Effector CD8-positive, alpha-beta T cell (primary cell): Measurements from ENCODE around the gene KDM4D.
"Not testable (repeated sequence)": the region's sequence is repeated elsewhere in the genome, so short reads cannot be mapped to it uniquely, and the experiment has no call there.

Source experiments
- DNase-seq: peaks from one replicate; lab custom pipeline; 2025; lab: John Stamatoyannopoulos, UW

KDM4D gene

DNA sequence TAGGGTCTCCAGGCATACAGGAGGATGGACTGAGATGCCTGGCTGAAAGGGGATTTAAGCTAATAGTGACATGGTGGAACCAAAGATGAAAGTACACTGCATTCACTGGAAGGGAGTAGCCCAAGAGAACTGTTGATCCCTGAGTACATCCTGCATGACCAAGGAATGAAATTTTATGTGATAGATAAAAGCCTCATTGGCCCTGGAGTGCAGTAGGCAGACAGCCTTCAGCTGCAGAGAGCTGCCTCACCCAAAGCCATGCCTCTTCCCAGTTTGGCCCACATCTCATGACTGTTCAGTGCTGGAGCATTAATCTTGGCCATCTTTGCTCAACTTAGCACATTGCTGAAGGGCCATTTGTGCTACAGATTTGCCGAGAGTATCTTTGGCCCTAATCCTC lies 59.5 kb downstream of the KDM4D start:
- no peak for DNase-seq

DNA sequence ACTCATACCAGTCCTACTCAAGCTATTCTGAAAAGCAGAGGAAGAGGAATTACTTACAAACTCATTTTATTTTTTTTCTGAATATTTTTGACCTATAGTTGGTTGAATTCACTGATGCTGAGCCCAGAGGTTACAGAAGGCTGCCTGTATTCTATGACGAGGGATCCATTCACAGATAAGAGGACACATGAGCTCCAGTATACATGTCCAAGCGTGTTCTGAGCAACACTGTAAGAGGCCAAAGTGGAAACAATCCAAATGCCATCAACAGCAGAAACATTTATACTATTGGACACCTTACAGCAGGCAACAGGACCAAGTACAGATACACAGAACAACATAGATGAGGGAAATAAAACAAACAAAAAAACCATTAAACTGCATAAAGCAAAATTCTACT lies 61.8 kb downstream of the KDM4D start:
- DNase-seq, result no peak

DNA sequence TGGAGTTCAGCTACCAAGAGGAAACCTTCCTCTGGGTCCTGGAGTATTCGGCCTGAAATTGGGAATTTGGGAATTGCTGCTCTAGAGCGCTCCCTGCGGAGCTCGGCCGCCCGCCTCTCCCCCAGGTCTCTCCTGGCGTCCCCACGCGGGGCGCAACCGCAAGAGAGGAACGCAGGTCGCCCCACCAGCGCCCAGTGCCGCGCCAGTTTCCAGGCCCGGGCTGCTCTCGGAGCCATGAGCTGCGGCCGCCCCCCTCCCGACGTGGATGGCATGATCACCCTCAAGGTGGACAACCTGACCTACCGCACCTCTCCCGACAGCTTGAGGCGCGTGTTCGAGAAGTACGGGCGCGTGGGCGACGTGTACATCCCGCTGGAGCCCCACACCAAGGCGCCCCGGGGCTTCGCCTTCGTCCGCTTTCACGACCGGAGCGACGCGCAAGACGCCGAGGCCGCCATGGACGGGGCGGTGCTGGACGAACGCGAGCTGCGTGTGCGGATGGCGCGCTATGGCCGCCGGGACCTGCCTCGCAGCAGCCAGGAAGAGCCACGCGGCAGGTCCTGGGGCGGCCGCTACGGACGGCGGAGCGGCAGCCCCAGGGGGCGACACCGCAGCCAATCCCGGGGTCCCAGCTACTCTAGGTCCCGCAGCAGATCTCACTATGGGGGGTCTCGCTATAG lies 64.0 kb downstream of the KDM4D start:
- DNase-seq, result not testable (repeated sequence)

DNA sequence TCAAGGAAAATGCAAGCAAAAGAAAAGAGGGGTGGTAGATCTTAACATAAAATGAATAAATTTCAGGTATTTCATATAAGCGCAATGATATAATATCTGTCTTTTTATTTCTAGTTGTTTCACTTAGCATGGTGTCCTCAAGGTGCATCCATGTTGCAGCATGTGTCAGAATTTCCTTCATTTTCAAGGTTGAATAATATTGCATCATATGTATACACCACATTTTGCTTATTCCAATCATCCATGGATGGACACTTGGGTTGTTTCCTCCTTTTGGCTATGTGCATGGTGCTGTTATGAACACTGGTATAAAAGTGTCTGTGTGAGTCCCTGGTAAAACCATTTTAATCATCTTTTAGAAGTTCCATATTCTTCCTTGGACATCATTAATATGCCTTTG lies 68.7 kb downstream of the KDM4D start:
- no peak for DNase-seq

DNA sequence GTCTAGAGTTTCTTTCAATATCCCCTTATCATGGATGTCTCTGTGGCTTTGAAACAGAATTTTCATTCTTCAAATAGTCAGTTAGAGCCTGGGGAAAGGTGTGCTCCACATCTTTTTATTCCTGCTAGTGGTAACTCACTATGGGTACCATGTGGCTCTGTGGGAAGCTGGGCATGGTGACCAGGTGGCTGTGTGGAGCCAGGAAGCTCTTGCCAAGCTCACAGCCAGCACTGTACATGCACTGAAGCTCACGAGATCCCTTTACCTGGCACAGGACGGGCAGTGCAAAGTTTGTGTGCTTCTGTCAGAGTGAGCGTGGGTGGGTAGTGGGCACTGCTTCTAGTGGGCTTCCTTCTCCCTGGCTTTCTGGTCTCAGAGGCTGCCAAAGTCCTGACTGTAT lies 69.4 kb downstream of the KDM4D start:
- DNase-seq, result no peak

DNA sequence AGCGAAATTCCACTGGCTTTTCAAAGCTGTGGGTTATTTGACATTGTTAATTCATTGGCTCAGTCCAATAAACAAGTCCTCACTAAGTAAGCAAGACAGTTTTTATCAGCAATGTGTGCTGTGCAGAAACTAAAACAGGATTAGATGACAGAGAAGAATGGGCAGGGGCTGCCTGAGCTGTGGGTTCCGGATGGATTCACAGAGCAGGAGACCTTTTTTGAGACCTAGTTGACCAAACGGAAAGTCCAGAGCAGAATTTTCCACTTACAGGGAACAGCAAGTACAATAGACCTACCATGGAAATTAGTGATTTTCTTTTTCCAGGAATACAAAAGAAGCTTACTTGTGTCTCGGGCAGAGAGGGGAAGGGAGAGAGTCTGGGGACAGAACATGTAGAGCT lies 70.5 kb downstream of the KDM4D start:
- no peak for DNase-seq

DNA sequence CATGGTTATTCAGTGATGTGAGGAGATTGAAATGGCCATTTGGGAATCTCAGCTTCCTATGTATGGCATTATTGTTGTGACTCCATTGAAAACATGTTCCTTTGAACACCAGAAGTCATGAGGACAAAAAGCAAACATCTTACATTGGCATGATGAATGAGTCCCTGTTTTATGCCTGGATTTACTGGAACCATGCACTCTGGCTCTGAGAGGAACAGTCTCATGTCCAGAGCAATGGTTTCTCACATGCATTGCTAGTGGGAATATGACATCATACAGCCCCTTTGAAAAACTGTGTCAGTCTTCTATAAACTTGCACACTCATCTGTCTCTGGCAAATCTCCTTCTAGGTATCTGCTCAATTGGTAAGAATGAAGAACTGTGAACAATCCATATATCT lies 72.3 kb downstream of the KDM4D start:
- no peak for DNase-seq
